Right lobe of liver (tissue), 4 donors: Measurements from ENCODE around the gene MAP3K13.

Source experiments
- CTCF ChIP-seq, 4 donors: fragments of 200-600 bp in 3 of 4; fragments of 450-650 bp in 1 of 4; IDR thresholded peaks; one replicate each; pipeline versions ENCODE4 v1.5.1 to v1.8.0; 2016 to 2022; ENCODE audit warnings: antibody characterized with exemption in 4 of 4, mild to moderate bottlenecking in 2 of 4
- POLR2A ChIP-seq: fragments of 450-650 bp; IDR thresholded peaks from one replicate; pipeline ENCODE4 v1.6.1; 2017; ENCODE audit warnings: antibody characterized with exemption, mild to moderate bottlenecking
- donor health status: DM: no; HTN: no; CAD: no.
- donor health status: DM: no; HTN: no; CAD: no.
- donor health status: DM: no; HTN: yes; CAD: no.

- TF ChIP-seq POLR2A (no peak), CTCF (IDR thresholded peaks at IDR 0.05) (no peak)
These were observed 123.5 kb downstream of the MAP3K13 start for GRCh38 chr3:185486394-185486793.
